ENCODE data around the gene VANGL1. TPM values are rescaled to one million over a fixed set of nuclear protein-coding genes. Genes with fewer than 3 reads are reported as not detected.

VANGL1 gene
- total and polyA plus RNA-seq, 5 experiments from 2014 or later = 0.22 to 3.4 (median 0.23) TPM

GRCh38 chr1:115660151-115660550 lies 18.4 kb downstream of the VANGL1 start:
- POLR2A ChIA-PET = no interaction called here
- H3K36me3 Mint-ChIP-seq = peaks cover 0 to 2% (median 0%) of the 10 kb centered on the region in 3 donors
- DNase-seq = no peak
- H3K4me1 Mint-ChIP-seq = peaks cover 0 to 6% (median 3%) of the 10 kb centered on the region in 4 donors
- no peak overlapping the region for H3K4me3 Mint-ChIP-seq
- no peak for ATAC-seq
- H3K27me3 Mint-ChIP-seq = peaks cover 0 to 1% (median 0%) of the 10 kb centered on the region in 5 donors
- no peak overlapping the region for H3K27ac Mint-ChIP-seq
- no peaks in the 10 kb centered on the region for H3K9me3 Mint-ChIP-seq

GRCh38 chr1:115661157-115661556 lies 19.4 kb downstream of the VANGL1 start:
- Mint-ChIP-seq H3K4me3 (no peak overlapping the region), H3K27ac (no peak overlapping the region), H3K4me1 (no peaks in the 10 kb centered on the region), H3K9me3 (no peaks in the 10 kb centered on the region), H3K36me3 (peaks cover 0 to 2% (median 0%) of the 10 kb centered on the region in 3 donors), H3K27me3 (no peaks in the 10 kb centered on the region)
- DNase-seq = no peak
- POLR2A ChIA-PET = no interaction called here
- ATAC-seq = no peak

- ATAC-seq (no peak), DNase-seq (no peak)
- Mint-ChIP-seq H3K4me3 (no peak overlapping the region), H3K27me3 (no peaks in the 10 kb centered on the region), H3K27ac (no peak overlapping the region), H3K4me1 (peaks cover 0 to 3% (median 0%) of the 10 kb centered on the region in 4 donors), H3K36me3 (peaks cover 0 to 2% (median 0%) of the 10 kb centered on the region in 3 donors), H3K9me3 (no peaks in the 10 kb centered on the region)
- POLR2A ChIA-PET = no interaction called here
Measured at GRCh38 chr1:115665319-115666096, 23.7 kb downstream of the VANGL1 start.

GRCh38 chr1:115666206-115666605 lies 24.4 kb downstream of the VANGL1 start:
- H3K9me3 Mint-ChIP-seq = no peaks in the 10 kb centered on the region
- H3K4me1 Mint-ChIP-seq = peaks cover 0 to 3% (median 0%) of the 10 kb centered on the region in 4 donors
- ATAC-seq (no peak), DNase-seq (no peak)
- H3K27me3 Mint-ChIP-seq = no peaks in the 10 kb centered on the region
- H3K27ac Mint-ChIP-seq = no peak overlapping the region
- H3K4me3 Mint-ChIP-seq = no peak overlapping the region
- POLR2A ChIA-PET = no interaction called here
- H3K36me3 Mint-ChIP-seq = peaks cover 0 to 2% (median 0%) of the 10 kb centered on the region in 3 donors

GRCh38 chr1:115666702-115667101 lies 24.9 kb downstream of the VANGL1 start:
- Mint-ChIP-seq H3K9me3 (no peaks in the 10 kb centered on the region), H3K27ac (no peak overlapping the region), H3K4me3 (no peak overlapping the region), H3K27me3 (peaks cover 0 to 3% (median 0%) of the 10 kb centered on the region in 5 donors), H3K36me3 (peaks cover 0 to 2% (median 0%) of the 10 kb centered on the region in 3 donors), H3K4me1 (peaks cover 0 to 5% (median 0%) of the 10 kb centered on the region in 4 donors)
- ATAC-seq (no peak), DNase-seq (no peak)
- POLR2A ChIA-PET = no interaction called here

- Mint-ChIP-seq H3K36me3 (peaks cover 0 to 2% (median 0%) of the 10 kb centered on the region in 3 donors), H3K27ac (no peak overlapping the region), H3K27me3 (peaks cover 0 to 3% (median 0%) of the 10 kb centered on the region in 5 donors), H3K4me1 (peaks cover 0 to 5% (median 0%) of the 10 kb centered on the region in 4 donors), H3K4me3 (no peak overlapping the region), H3K9me3 (no peaks in the 10 kb centered on the region)
- ATAC-seq (no peak), DNase-seq (no peak)
- POLR2A ChIA-PET = no interaction called here
Measured at GRCh38 chr1:115668579-115668978, 26.8 kb downstream of the VANGL1 start.

GRCh38 chr1:115669002-115669673 lies 27.4 kb downstream of the VANGL1 start:
- H3K27me3 Mint-ChIP-seq = peaks cover 0 to 3% (median 0%) of the 10 kb centered on the region in 5 donors
- peaks cover 0 to 5% (median under 1%) of the 10 kb centered on the region in 4 donors for H3K4me1 Mint-ChIP-seq
- H3K9me3 Mint-ChIP-seq = no peaks in the 10 kb centered on the region
- H3K36me3 Mint-ChIP-seq = peaks cover 0 to under 1% (median 0%) of the 10 kb centered on the region in 3 donors
- no peak overlapping the region for H3K27ac Mint-ChIP-seq
- ATAC-seq (no peak), DNase-seq (no peak)
- POLR2A ChIA-PET = no interaction called here
- no peak overlapping the region for H3K4me3 Mint-ChIP-seq

GRCh38 chr1:115669886-115670285 lies 28.1 kb downstream of the VANGL1 start:
- Mint-ChIP-seq H3K36me3 (no peaks in the 10 kb centered on the region), H3K27ac (no peak overlapping the region), H3K9me3 (no peaks in the 10 kb centered on the region), H3K27me3 (peaks cover 0 to 4% (median 0%) of the 10 kb centered on the region in 5 donors), H3K4me3 (no peak overlapping the region), H3K4me1 (peaks cover 0 to 5% (median 1%) of the 10 kb centered on the region in 4 donors)
- ATAC-seq = no peak
- no peak for DNase-seq
- POLR2A ChIA-PET = no interaction called here

- Mint-ChIP-seq H3K9me3 (no peaks in the 10 kb centered on the region), H3K27me3 (peaks cover 0 to 4% (median 0%) of the 10 kb centered on the region in 5 donors), H3K36me3 (no peaks in the 10 kb centered on the region), H3K4me1 (peaks cover 0 to 5% (median 1%) of the 10 kb centered on the region in 4 donors), H3K27ac (no peak overlapping the region), H3K4me3 (no peak overlapping the region)
- POLR2A ChIA-PET = no interaction called here
- DNase-seq = no peak
- no peak for ATAC-seq
Measured at GRCh38 chr1:115670476-115671175, 28.9 kb downstream of the VANGL1 start.

GRCh38 chr1:115671176-115671934 lies 29.6 kb downstream of the VANGL1 start:
- Mint-ChIP-seq H3K9me3 (no peaks in the 10 kb centered on the region), H3K4me3 (no peak overlapping the region), H3K27me3 (peaks cover 0 to 4% (median 0%) of the 10 kb centered on the region in 5 donors), H3K4me1 (peaks cover 0 to 5% (median 1%) of the 10 kb centered on the region in 4 donors), H3K27ac (no peak overlapping the region), H3K36me3 (no peaks in the 10 kb centered on the region)
- DNase-seq (no peak), ATAC-seq (no peak)
- POLR2A ChIA-PET = no interaction called here

- H3K9me3 Mint-ChIP-seq = no peaks in the 10 kb centered on the region
Measured at GRCh38 chr1:115672224-115673009, 30.6 kb downstream of the VANGL1 start.

More at GRCh38 chr1:115672224-115673009, 30.6 kb downstream of the VANGL1 start:
- POLR2A ChIA-PET = no interaction called here
- H3K36me3 Mint-ChIP-seq = no peaks in the 10 kb centered on the region
- DNase-seq (no peak), ATAC-seq (no peak)
- peaks cover 0 to 4% (median 0%) of the 10 kb centered on the region in 5 donors for H3K27me3 Mint-ChIP-seq
- no peak overlapping the region for H3K27ac Mint-ChIP-seq
- peaks cover 0 to 10% (median 1%) of the 10 kb centered on the region in 4 donors for H3K4me1 Mint-ChIP-seq
- no peak overlapping the region for H3K4me3 Mint-ChIP-seq

Data from naive thymus-derived CD8-positive, alpha-beta T cell (primary cell).